Cardiac septum (tissue), 1 donor: ENCODE results near the gene XPO1. TPM values are rescaled to one million over a fixed set of nuclear protein-coding genes. Genes with fewer than 3 reads are reported as not detected.
A peak's percentile ranks its signal among the peaks of the same experiment; 100 is the strongest.
"Not testable (repeated sequence)": the region's sequence is repeated elsewhere in the genome, so short reads cannot be mapped to it uniquely, and the experiment has no call there.

Experiments used
- DNase-seq: peaks from one replicate; pipeline ENCODE4 v3.0.0-alpha.2; 2020; ENCODE audit warnings: low spot score
- intact Hi-C: fragments of 100-400 bp; cut with DNase I; formaldehyde crosslinking; loops from one replicate; pipeline ENCODE4 v1.14.0; 2022
- total RNA-seq: library from RNA; stranded (reverse); fragmentation: NEBNext Ultra II Directional; extraction: Animal tissue kit (Norgen Biotek cat#: 25700); gene quantifications from one replicate; pipeline ENCODE4 v1.2.1, GENCODE V29; 2021
- donor health status: DM: no; HTN: no; CAD: no.

The XPO1 gene
- total RNA-seq, 1 donor from 2014 or later: 71.8 TPM

DNA sequence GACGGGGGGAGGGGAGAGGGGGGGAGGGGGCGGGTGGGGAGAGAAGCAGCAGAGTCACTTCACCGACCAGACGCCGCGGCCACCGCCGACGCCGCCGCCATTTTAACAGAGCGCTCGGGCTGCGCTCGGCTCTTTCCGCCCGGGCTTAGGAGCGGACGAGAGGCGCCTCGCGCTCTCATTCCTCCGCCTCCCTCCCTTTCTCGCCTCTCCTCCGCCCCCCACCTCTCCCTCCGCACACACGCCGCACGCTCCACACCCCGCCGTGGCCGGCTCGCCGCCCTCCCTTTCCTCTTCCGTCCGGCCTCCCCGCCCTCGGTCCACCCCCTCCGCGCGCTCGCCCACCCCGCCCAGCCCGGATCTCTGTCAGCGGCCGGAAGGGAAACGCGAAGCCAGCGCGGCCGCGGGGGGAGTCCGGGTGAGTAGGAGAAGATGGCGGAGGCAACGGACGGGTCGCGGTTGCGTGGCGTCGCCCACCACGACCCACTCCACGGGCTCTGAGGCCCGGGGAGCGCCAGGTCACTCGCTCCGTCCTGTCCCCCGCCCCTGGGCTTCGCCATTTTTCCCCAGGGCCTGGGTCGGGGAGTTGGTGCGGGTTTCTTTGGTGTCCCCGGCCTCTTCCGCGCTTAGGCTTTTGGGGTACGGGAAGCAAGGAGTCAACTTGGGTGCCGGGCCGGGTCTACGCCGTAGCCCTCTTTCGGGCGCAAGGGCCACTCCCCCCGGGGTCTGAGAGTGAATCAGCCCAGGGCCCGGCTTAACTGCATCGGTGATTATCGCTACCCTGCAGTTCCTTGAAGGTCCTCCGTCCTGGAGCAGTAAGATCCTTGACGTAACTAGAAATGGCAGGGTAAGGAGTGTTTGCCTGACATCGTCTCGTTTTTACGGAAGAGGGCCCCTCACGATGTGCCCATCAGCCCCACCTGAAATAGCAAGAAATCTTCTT is 66.9 kb downstream of the XPO1 start, which contains the start of gene USP34:
TSS of gene USP34 (minus strand) at position 123 of the 940 bp plus-strand sequence. CDS start 395 bp downstream, outside the sequence.
- intact Hi-C loops: loop anchor here (1.0 kb wide), 1 partner anchor 67 kb away; the partner anchor contains the start of gene XPO1
- peak; percentile 98 for DNase-seq

- DNase-seq: peak; percentile 93
- intact Hi-C loops: no loop called here
These were observed 67.8 kb downstream of the XPO1 start for GRCh38 chr2:61470122-61470951.

DNA sequence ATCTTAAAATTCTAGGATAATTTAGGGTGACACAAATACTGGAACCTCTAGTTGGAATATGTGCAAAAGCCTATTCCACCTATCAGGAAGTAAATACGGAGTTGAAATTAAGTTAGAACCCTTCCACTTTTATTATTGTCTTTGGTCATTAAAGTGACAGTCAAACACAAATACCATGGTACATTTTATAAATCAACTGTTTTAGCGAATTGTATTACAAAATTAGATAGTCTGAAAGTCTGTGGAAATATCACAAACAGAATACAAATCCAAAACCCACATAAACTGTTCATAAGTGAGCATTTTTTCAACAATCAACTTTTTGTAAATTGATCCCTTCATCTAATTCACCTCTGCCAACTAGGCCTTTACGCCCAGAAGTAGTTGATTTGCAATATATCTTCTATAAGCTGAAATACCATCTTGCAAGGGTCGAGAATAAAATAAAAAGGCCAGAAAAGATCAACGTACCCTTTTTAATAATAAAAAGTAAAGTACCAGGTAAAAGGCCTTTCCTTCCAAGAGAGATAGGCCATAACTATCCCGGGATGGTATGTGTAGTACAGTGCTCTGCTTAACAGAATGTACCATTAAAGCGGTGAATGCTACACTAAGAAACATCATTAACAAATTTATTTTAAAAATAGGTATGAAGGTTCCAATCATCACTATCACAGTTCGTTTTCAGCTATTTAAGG is 68.6 kb downstream of the XPO1 start:
- intact Hi-C loops: no loop called here
- DNase-seq: no peak

DNA sequence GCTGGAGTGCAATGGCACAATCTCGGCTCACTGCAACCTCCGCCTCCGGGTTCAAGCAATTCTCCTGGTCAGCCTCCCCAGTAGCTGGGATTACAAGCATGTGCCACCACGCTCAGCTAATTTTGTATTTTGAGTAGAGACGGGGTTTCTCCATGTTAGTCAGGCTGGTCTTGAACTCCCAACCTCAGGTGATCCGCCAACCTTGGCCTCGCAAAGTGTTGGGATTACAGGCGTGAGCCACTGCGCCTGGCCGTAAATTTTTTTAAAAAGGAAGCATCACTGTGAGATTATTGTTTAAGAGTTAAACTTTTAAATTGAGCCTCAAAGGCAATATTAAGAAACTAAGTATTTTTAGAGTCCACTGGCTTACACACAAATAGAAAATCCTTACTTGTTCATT is 69.9 kb downstream of the XPO1 start:
- DNase-seq, intact Hi-C loops: not testable (repeated sequence)

- DNase-seq: no peak
- intact Hi-C loops: no loop called here
These were observed 73.1 kb downstream of the XPO1 start for GRCh38 chr2:61465045-61465444.

DNA sequence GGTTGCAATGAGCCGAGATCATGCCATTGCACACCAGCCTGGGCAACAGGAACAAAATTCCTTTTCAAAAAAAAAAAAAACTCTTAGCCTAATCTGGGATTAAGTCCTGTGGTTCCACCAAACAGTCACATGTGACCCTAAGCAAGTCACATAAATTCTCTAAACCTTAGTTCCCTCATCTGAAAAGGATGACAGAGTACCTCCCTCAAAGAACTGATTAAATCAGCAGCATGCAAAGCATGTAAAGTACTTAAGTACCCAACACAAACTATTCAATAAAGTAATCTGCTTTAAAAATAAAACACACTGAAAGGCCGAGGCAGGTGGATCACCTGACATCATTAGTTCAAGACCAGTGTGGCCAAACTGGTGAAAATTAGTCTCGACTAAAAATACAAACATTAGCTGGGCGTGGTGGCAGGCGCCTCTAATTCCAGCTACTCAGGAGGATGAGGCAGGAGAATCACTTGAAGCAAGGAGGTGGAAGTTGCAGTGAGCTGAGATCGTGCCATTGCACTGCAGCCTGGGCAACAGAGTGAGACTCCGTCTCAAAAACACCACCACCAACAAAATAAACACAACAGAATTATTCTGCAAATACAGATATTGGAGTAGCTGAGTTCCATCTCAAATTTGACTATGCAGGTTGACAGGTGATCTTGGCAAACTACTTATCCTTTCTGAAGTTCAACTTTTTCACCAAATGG is 74.2 kb downstream of the XPO1 start:
- intact Hi-C loops: no loop called here
- DNase-seq: no peak

DNA sequence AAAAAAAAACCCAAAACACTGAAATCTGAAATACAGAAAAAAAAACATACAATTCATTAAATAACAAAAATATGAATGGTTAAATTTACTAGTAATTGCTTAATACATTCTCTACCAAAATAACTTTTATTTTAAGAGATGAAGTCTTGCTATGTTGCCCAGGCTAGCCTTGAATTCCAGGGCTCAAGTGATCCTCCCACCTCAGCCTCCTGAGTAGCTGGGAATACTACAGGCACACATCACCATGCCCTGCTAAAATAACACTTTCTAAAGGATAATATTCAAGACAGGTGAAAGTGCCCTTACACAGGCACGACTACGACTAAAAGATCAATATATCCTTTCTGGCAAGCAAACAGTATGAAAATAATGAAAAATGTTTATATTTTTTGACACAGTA is 76.8 kb downstream of the XPO1 start:
- no peak for DNase-seq
- intact Hi-C loops: no loop called here

- intact Hi-C loops: no loop called here
- DNase-seq: no peak
These were observed 78.0 kb downstream of the XPO1 start for GRCh38 chr2:61460163-61460562.

- intact Hi-C loops: no loop called here
- no peak for DNase-seq
These were observed 81.3 kb downstream of the XPO1 start for GRCh38 chr2:61456746-61457420.

DNA sequence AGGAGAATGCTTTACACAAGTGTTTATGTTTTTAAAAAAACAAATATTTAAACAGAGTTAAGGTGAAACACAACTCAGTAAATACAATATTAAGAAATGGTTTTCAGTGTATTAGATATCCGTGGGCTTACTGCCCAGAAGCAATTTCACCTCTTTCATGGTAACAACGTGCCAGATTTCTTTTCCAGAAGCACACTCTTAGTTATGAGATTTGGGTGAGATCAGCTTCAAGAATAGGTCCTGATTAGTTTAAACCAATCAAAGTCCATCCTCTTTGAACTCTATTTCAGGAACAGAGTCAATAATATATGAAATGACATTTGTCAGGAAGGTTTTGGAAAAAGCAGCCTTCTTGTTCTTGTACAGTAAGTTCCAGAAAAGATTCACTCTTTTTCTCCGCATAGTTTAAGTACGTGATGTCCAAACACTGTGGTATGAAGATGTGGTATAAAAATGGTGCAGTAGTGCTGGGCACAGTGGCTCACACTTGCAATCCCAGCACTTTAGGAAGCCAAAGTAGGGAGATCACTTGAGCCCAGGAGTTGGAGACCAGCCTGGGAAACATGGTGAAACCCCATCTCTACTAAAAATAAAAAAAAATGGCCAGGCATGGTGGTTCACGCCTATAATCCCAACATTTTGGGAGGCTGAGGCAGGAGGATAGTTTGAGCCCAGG is 81.9 kb downstream of the XPO1 start:
- intact Hi-C loops: no loop called here
- DNase-seq: no peak

GRCh38 chr2:61454972-61455371 is 83.2 kb downstream of the XPO1 start:
- DNase-seq, intact Hi-C loops: not testable (repeated sequence)

- intact Hi-C loops: no loop called here
- no peak for DNase-seq
These were observed 83.8 kb downstream of the XPO1 start for GRCh38 chr2:61454383-61454782.

DNA sequence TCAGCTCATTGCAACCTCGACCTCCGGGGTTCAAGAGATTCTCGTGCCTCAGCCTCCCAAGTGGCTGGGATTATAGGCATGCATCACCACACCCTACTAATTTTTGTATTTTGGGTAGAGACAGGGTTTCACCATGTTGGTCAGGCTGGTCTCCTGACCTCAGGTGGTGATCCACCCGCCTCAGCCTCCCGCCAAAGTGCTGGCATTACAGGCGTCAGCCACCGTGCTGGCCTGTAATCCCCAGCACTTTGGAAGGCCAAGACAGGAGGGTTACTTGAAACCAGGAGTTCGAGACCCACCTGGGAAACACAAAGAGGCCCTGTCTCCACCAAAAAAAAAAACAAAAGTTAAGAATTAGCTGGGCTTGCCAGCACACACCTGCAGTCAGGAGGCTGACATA is 85.8 kb downstream of the XPO1 start:
- DNase-seq: no peak
- intact Hi-C loops: no loop called here

GRCh38 chr2:61451178-61451577 is 87.0 kb downstream of the XPO1 start:
- no peak for DNase-seq
- intact Hi-C loops: no loop called here

- intact Hi-C loops: no loop called here
- DNase-seq: no peak
These were observed 88.0 kb downstream of the XPO1 start for GRCh38 chr2:61450144-61450543.

DNA sequence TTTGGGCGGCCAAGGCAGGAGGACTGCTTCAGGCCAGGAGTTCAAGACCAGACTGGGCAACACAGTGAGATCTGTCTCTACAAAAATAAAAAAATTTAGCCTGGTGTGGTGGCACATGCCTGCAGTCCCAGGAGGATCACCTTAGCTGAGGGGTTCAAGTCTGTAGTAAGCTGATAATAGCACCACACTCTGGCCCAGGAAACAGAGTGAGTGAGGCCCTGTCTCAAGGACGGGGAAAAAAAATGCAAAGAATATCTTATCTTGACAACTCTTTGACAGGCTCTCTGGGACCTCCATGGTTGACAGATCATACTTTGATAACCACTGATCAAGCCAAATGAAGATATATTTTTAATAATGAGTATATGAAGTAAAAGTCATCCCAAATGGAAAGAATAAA is 89.9 kb downstream of the XPO1 start:
- intact Hi-C loops: no loop called here
- DNase-seq: no peak

- intact Hi-C loops, DNase-seq: not testable (repeated sequence)
These were observed 91.2 kb downstream of the XPO1 start for GRCh38 chr2:61446971-61447370.
